ENCODE measurements around the gene FBXL22. TPM values are rescaled to one million over a fixed set of nuclear protein-coding genes. Genes with fewer than 3 reads are reported as not detected.

The FBXL22 gene
- total and polyA plus RNA-seq, 2 of the 4 experiments (the other 2 are of a cell fraction) = 0.36 to 1.3 TPM

GRCh38 chr15:63623232-63623969 is 26.2 kb downstream of the FBXL22 start:
- Histone ChIP-seq H3K4me2 (ENCODE audit: low read depth, low read length) (no peak overlapping the region), H4K91ac (ENCODE audit: insufficient read depth, low read depth, low read length) (no peak overlapping the region), H2BK20ac (ENCODE audit: low read depth, low read length) (no peak overlapping the region), H2BK15ac (ENCODE audit: low read depth, low read length) (no peak overlapping the region), H4K5ac (ENCODE audit: low read depth, low read length) (no peak overlapping the region), H3K14ac (replicated peaks; ENCODE audit: low read depth, low read length) (no peak overlapping the region), H2AK5ac (ENCODE audit: low read depth, low read length) (no peak overlapping the region), H3K4me3 (ENCODE audit: insufficient read depth, low read depth, low read length) (no peak overlapping the region), H3K36me3 (ENCODE audit: control insufficient read depth, insufficient read depth, low read length) (peaks cover 17% of the 10 kb centered on the region), H4K20me1 (ENCODE audit: insufficient read depth, low read length) (no peaks in the 10 kb centered on the region), H2BK5ac (ENCODE audit: low read depth, low read length, poor library complexity, severe bottlenecking) (no peak overlapping the region), H3K4ac (ENCODE audit: low read depth, low read length) (no peak overlapping the region), H3K79me1 (ENCODE audit: low read depth in 1 of 2, low read length in 2 of 2) (0 out of 4 replicates have a peak, but pooled peaks cover 0 to under 1% of the 10 kb centered on the region in 2 experiments), H3K27me3 (ENCODE audit: control insufficient read depth, insufficient read depth, low read length) (no peaks in the 10 kb centered on the region), H3K27ac (ENCODE audit: insufficient read depth, low read length) (no peak overlapping the region), H3K4me1 (ENCODE audit: control insufficient read depth, insufficient read depth, low read length) (peaks cover under 1% of the 10 kb centered on the region; the same call in 1 of the 2 replicates), H3K23ac (ENCODE audit: low read depth, low read length) (no peak overlapping the region), H3K56ac (ENCODE audit: extremely low read depth, insufficient read depth, low read length) (no peak overlapping the region), H3K9ac (ENCODE audit: low read depth, low read length) (no peak overlapping the region), H4K8ac (ENCODE audit: low read depth in 2 of 2, low read length in 2 of 2) (no peak overlapping the region), H2AFZ (replicated peaks; ENCODE audit: low read length, poor library complexity) (no peak overlapping the region), H3K18ac (ENCODE audit: low read depth, low read length) (no peak overlapping the region), H3K9me3 (ENCODE audit: control insufficient read depth, insufficient read depth, low read length) (no peaks in the 10 kb centered on the region), H2AK9ac (replicated peaks; ENCODE audit: low read depth, low read length, poor library complexity) (no peak overlapping the region), H3K9me1 (ENCODE audit: insufficient read depth, low read length) (peaks cover 2% of the 10 kb centered on the region; the same call in 1 of the 2 replicates), H2BK120ac (ENCODE audit: low read depth, low read length) (no peak overlapping the region)
- intact Hi-C loops (cut with micrococcal nuclease) = no loop called here
- BruUV-seq (replicated peaks) = no TSS peak
- in situ Hi-C loops (cut with MboI; ENCODE audit: low sequenced_read_pairs) = no loop called here
- ChIA-PET CTCF (interaction anchor here (1.1 kb wide), 1 partner anchor 13 kb away, joined by 3 read pairs; no protein-coding TSS in a partner anchor), POLR2A (ENCODE audit: unreplicated experiment) (no interaction called here)
- ATAC-seq (ENCODE audit: low read depth) (no peak), DNase-seq (no peak)
- WGBS, 2 experiments (ENCODE audit: extremely low coverage in 2 of 2, insufficient read length in 1 of 2) = 94% methylated on average over 5 of the region's 8 CpGs; no CpG with 5 or more reads in 1 of the 2 experiments
- dilution Hi-C loops (cut with HindIII; ENCODE audit: low sequenced_read_pairs, unreplicated experiment) = no loop called here
- TF ChIP-seq BHLHE40 (IDR thresholded peaks at IDR 0.05; ENCODE audit: low read depth, low read length) = no peak
- no peak for TF ChIP-seq CHD1 (IDR thresholded peaks at IDR 0.05; ENCODE audit: low read depth, low read length)
- no peak for TF ChIP-seq CEBPB (IDR thresholded peaks at IDR 0.05; ENCODE audit: low read depth, low read length)
- TF ChIP-seq MAFK (IDR thresholded peaks at IDR 0.05; ENCODE audit: low read depth, low read length) = no peak
- TF ChIP-seq ELK1 (IDR thresholded peaks at IDR 0.05; ENCODE audit: borderline replicate concordance, low read depth, low read length) = no peak
- no peak for TF ChIP-seq CTCF (conservative IDR thresholded peaks at IDR 0.05; ENCODE audit: low read depth, low read length)
- TF ChIP-seq USF2 (IDR thresholded peaks at IDR 0.05; ENCODE audit: low read depth, low read length) = no peak
- TF ChIP-seq MXI1 (IDR thresholded peaks at IDR 0.05; ENCODE audit: borderline replicate concordance, low read depth, low read length) = no peak

Measured in IMR-90 (cell line).